ENCODE results near the gene FADS1. TPM values are rescaled to one million over a fixed set of nuclear protein-coding genes. Genes with fewer than 3 reads are reported as not detected.

FADS1 gene
- total RNA-seq, 3 donors from 2014 or later (not counting 1 experiment from before 2014, with no cell fraction given) = 9.3 to 17.2 (median 10.2) TPM

DNA sequence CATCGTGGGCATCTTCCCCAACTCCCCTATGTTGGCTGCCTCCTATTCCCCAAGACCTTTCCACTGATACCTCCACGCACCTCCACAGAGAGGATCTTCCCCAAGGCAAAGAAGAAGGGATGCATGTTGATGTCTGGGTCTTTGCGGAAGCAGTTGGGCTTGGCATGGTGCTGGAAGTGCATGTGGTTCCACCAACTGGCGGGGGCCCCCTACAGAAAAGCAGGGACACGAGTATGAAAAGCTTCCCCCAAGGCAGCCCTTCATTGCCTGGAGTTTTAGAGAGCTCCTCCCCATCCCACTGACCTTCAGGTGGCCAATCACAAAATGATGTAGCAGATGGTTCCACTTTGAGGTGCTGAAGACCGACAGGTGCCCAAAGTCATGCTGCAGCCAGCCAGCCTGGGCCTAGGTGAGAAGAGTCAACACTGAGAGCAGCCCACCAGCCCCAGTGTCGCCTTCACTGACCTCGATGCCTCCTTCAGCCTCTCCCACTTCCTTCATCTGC, 6.1 kb downstream of the FADS1 start:
- no peak overlapping the region for H3K4me3 Mint-ChIP-seq
- H3K27me3 Mint-ChIP-seq (ENCODE audit: low read depth in 2 of 2) = no peaks in the 10 kb centered on the region
- no peak overlapping the region for H3K27ac Mint-ChIP-seq
- Histone ChIP-seq H3K27me3 (ENCODE audit: control insufficient read depth, insufficient read depth, low read length) (no peaks in the 10 kb centered on the region), H3K27ac (ENCODE audit: low read length) (no peak overlapping the region), H3K4me3 (ENCODE audit: low read length) (no peak overlapping the region), H3K4me1 (ENCODE audit: control insufficient read depth, insufficient read depth, low read length) (peaks cover 15% of the 10 kb centered on the region), H3K9me3 (ENCODE audit: control insufficient read depth, insufficient read depth, low read length) (no peaks in the 10 kb centered on the region), H3K36me3 (ENCODE audit: control insufficient read depth, insufficient read depth, low read length) (peaks cover 7% of the 10 kb centered on the region)
- DNase-seq = no peak
- 94% methylated on average over 7 of the region's 8 CpGs for WGBS (ENCODE audit: insufficient coverage)
- H3K9me3 Mint-ChIP-seq = no peaks in the 10 kb centered on the region
- peaks cover 10 to 17% of the 10 kb centered on the region in 2 donors for H3K4me1 Mint-ChIP-seq
- ATAC-seq = no peak
- intact Hi-C loops (cut with micrococcal nuclease) = no loop called here
- peaks cover 6% of the 10 kb centered on the region for H3K36me3 Mint-ChIP-seq
- no peak for TF ChIP-seq CTCF (IDR thresholded peaks at IDR 0.05)

GRCh38 chr11:61806785-61807184, 10.0 kb downstream of the FADS1 start:
- no peaks in the 10 kb centered on the region for H3K4me1 Mint-ChIP-seq
- no peaks in the 10 kb centered on the region for H3K9me3 ChIP-seq (ENCODE audit: control insufficient read depth, insufficient read depth, low read length)
- no peak for DNase-seq
- no peaks in the 10 kb centered on the region for H3K4me1 ChIP-seq (ENCODE audit: control insufficient read depth, insufficient read depth, low read length)
- no peak for TF ChIP-seq CTCF (IDR thresholded peaks at IDR 0.05)
- H3K27ac ChIP-seq (ENCODE audit: low read length) = no peak overlapping the region
- peaks cover 1% of the 10 kb centered on the region for H3K36me3 Mint-ChIP-seq
- no peak for ATAC-seq
- H3K36me3 ChIP-seq (ENCODE audit: control insufficient read depth, insufficient read depth, low read length) = peaks cover 9% of the 10 kb centered on the region
- H3K27ac Mint-ChIP-seq = no peak overlapping the region
- H3K4me3 ChIP-seq (ENCODE audit: low read length) = no peak overlapping the region
- no peaks in the 10 kb centered on the region for H3K27me3 Mint-ChIP-seq (ENCODE audit: low read depth in 2 of 2)
- H3K27me3 ChIP-seq (ENCODE audit: control insufficient read depth, insufficient read depth, low read length) = no peaks in the 10 kb centered on the region
- 98% methylated on average over 5 of the region's 5 CpGs for WGBS (ENCODE audit: insufficient coverage)
- H3K9me3 Mint-ChIP-seq = no peaks in the 10 kb centered on the region
- H3K4me3 Mint-ChIP-seq = no peak overlapping the region
- intact Hi-C loops (cut with micrococcal nuclease) = no loop called here

DNA sequence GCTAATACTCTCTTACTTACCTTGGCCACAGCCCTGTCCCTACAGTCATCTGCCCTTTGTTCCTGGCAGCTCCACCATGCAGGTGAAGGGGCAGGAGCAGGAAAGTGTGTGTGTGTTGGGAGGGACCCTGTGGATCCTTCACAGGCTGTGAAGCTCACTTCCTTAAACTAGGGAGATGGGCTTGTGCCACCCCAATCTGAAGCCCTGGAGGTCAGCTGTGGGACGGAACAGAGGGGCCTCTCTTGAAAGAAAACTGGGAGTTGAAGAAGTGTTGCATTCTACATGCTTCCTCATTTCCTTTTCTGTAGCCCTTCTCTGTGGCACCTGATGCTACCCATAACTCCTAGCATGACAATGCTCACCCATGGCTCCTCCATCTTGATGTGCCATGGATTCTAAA, 11.7 kb downstream of the FADS1 start:
- Mint-ChIP-seq H3K27me3 (ENCODE audit: low read depth in 2 of 2) (no peaks in the 10 kb centered on the region), H3K27ac (no peak overlapping the region), H3K36me3 (no peaks in the 10 kb centered on the region), H3K4me3 (no peak overlapping the region), H3K4me1 (no peaks in the 10 kb centered on the region), H3K9me3 (no peaks in the 10 kb centered on the region)
- H3K36me3 ChIP-seq (ENCODE audit: control insufficient read depth, insufficient read depth, low read length) = peaks cover 5% of the 10 kb centered on the region
- no peak overlapping the region for H3K27ac ChIP-seq (ENCODE audit: low read length)
- H3K9me3 ChIP-seq (ENCODE audit: control insufficient read depth, insufficient read depth, low read length) = no peaks in the 10 kb centered on the region
- DNase-seq (no peak), ATAC-seq (no peak)
- H3K4me3 ChIP-seq (ENCODE audit: low read length) = no peak overlapping the region
- no peak for TF ChIP-seq CTCF (IDR thresholded peaks at IDR 0.05)
- intact Hi-C loops (cut with micrococcal nuclease) = no loop called here
- no peaks in the 10 kb centered on the region for H3K27me3 ChIP-seq (ENCODE audit: control insufficient read depth, insufficient read depth, low read length)
- no peaks in the 10 kb centered on the region for H3K4me1 ChIP-seq (ENCODE audit: control insufficient read depth, insufficient read depth, low read length)
- WGBS (ENCODE audit: insufficient coverage) = 86% methylated on average over 1 of the region's 1 CpG

All from natural killer cell (primary cell).